COLO668 (cell line): ENCODE data around the gene CDK11A.

Experiments used
- DNase-seq: peaks from one replicate; lab custom pipeline; 2025; ENCODE audit not compliant: unreplicated experiment; lab: John Stamatoyannopoulos, UW

CDK11A gene

GRCh38 chr1:1724035-1724864 lies at the start of gene CDK11A:
Gene CDK11A, minus strand, starts transcription at chr1:1724357. Its CDS starts 1,539 bp downstream, at chr1:1722818.
- DNase-seq = peak; percentile 99

GRCh38 chr1:1773874-1774273 lies 49.7 kb upstream of the CDK11A start:
- DNase-seq = no peak

- no peak for DNase-seq
These were observed 46.9 kb upstream of the CDK11A start for GRCh38 chr1:1771096-1771495.

- no peak for DNase-seq
These were observed 45.9 kb upstream of the CDK11A start for GRCh38 chr1:1770102-1770501.

- no peak for DNase-seq
These were observed 44.3 kb upstream of the CDK11A start for GRCh38 chr1:1768249-1768992.

- DNase-seq = no peak
These were observed 40.8 kb upstream of the CDK11A start for GRCh38 chr1:1764876-1765470.

- DNase-seq = no peak
These were observed 39.8 kb upstream of the CDK11A start for GRCh38 chr1:1763657-1764621.

GRCh38 chr1:1761504-1762376 lies 37.6 kb upstream of the CDK11A start:
- no peak for DNase-seq

- no peak for DNase-seq
These were observed 36.6 kb upstream of the CDK11A start for GRCh38 chr1:1760715-1761114.

- DNase-seq = no peak
These were observed 36.1 kb upstream of the CDK11A start for GRCh38 chr1:1760345-1760650.

GRCh38 chr1:1759456-1760344 lies 35.5 kb upstream of the CDK11A start:
- peak; percentile 87 for DNase-seq

- DNase-seq = peak; percentile 98
These were observed 34.7 kb upstream of the CDK11A start for GRCh38 chr1:1758692-1759455.

- no peak for DNase-seq
These were observed 34.0 kb upstream of the CDK11A start for GRCh38 chr1:1758059-1758621.

- no peak for DNase-seq
These were observed 33.4 kb upstream of the CDK11A start for GRCh38 chr1:1757422-1758058.

GRCh38 chr1:1756661-1757421 lies 32.7 kb upstream of the CDK11A start:
- no peak for DNase-seq

GRCh38 chr1:1755852-1756251 lies 31.7 kb upstream of the CDK11A start:
- no peak for DNase-seq

GRCh38 chr1:1755426-1755825 lies 31.3 kb upstream of the CDK11A start:
- no peak for DNase-seq
